Cortex of kidney (tissue), 1 donor: ENCODE data around the gene CIDEA.

Experiments used
- DNase-seq: peaks from one replicate; lab custom pipeline; 2025; lab: John Stamatoyannopoulos, UW

The CIDEA gene

GRCh38 chr18:12274793-12275192 is 20.6 kb downstream of the CIDEA start:
- DNase-seq = no peak

DNA sequence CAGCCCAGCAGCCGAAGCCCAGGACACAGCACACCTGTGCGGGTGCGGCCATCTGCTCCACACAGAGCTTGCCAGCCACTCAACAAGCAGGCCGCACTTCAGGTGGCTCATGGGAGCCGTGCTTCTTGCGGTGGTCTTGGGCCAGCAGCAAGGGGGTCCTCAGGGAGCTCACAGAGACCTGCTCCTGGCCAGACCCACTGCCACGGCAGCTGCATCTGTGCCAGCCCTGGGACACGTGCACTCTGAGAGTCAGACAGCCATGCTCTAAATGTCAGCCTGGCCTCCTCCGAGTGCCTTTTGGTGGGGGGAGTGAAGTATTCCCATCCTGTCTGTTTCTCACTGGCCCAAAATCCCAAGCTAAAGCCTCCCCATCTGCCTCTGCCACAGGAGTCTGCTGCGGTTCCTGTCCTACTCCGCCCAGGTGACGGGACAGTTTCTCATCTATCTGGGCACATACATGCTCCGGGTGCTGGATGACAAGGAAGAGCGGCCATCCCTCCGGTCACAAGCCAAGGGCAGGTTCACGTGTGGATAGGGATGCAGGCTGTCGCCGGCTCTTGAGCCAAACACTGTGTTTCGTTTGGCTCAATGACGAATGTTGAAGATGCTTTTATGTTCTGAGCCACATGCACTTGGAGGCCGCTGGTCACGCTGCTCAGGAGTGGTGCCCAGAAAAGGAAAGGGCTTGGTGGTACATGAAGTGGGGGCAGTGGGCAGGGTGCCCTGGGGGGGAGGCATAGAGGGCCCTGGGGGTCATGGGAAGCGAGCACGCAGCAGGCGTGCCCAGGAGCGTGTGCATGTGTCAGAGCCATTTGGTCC is 22.8 kb downstream of the CIDEA start:
- no peak for DNase-seq

DNA sequence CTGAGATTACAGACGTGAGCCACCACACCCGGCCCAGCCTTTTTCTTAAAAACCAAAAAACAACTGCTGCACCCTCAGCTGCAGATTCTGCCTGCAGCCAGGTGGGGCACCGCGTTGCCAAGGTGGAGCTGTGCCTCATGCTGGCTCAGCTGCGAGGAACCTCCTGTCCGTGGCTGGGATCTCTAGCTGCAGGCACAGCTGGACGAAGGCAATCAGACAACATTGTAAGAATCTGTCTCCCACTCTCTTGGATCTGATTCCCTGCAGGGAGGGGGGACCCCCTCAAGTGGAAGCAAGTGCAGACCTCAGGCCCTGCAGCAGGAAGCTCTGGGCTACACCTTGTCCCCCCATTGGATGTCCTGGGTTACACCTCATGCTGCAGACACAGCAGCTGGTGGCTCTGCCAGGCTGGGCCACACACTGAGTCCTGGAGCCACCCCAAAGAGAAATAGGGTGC is 24.1 kb downstream of the CIDEA start:
- DNase-seq = no peak

GRCh38 chr18:12278741-12279682 is 24.9 kb downstream of the CIDEA start:
- DNase-seq = no peak

GRCh38 chr18:12279781-12280531 is 25.8 kb downstream of the CIDEA start:
- DNase-seq = no peak

GRCh38 chr18:12281861-12282260 is 27.7 kb downstream of the CIDEA start:
- no peak for DNase-seq

GRCh38 chr18:12282442-12283039 is 28.4 kb downstream of the CIDEA start:
- no peak for DNase-seq

DNA sequence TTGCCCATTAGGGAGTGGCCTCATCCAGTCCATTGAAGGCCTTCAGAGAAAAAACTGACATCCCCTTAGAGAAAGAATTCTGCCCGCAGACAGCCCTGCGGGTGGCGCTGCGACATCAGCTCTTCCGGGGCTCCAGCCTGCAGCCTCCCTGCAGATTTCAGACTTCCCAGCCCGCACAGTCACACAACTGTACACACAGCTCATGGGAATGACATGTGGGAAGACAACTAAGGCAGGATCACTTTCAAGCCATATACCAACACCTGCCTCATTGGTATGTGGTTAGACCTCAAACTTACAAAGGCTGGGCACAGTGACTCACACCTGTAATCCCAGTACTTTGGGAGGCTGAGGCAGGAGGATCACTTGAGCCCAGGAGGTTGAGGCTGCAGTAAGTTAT is 29.1 kb downstream of the CIDEA start:
- DNase-seq = no peak

GRCh38 chr18:12283666-12284065 is 29.5 kb downstream of the CIDEA start:
- DNase-seq = no peak

GRCh38 chr18:12287131-12287681 is 33.0 kb downstream of the CIDEA start:
- no peak for DNase-seq

GRCh38 chr18:12287684-12288402 is 33.7 kb downstream of the CIDEA start:
- no peak for DNase-seq

GRCh38 chr18:12288403-12288755 is 34.2 kb downstream of the CIDEA start:
- DNase-seq = no peak

GRCh38 chr18:12290086-12290485 is 35.9 kb downstream of the CIDEA start:
- DNase-seq = no peak

DNA sequence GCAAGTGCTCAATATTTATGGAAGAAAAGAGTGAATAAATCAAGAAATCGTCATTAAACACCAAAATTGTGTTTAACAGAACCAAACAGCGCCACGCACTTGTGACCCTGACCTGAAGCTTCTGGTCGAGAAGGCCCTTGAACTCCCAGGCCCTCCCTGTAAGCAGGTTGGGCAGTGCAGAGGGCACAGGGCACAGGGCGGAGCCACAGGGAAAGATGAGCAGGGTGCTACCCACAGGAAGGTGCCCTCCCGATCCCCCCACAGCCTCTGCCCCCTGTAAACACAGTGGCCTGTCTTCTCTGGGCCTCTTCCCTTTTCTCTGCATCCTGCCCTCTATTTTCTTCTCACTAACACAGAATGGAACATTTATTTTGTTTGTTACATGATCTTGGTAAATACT is 37.0 kb downstream of the CIDEA start:
- no peak for DNase-seq

DNA sequence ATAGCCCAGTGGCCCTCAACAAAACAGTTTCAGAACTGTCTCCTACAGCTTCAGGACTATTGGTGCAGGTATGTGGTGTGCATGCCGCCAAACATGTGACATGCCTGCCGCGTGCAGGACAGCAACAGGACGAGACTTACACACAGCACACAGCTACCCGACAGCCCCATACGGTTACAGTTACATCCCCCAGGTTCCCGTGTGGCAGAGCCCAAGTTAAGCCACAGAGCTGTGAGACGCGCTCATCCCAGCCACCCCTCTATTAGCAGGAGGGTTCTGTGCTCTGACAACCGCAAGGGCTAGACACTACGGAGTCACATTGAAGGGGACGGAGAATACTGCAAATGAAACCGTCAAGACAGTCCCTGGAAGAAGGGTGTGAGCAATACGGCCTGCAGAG is 37.5 kb downstream of the CIDEA start:
- no peak for DNase-seq

DNA sequence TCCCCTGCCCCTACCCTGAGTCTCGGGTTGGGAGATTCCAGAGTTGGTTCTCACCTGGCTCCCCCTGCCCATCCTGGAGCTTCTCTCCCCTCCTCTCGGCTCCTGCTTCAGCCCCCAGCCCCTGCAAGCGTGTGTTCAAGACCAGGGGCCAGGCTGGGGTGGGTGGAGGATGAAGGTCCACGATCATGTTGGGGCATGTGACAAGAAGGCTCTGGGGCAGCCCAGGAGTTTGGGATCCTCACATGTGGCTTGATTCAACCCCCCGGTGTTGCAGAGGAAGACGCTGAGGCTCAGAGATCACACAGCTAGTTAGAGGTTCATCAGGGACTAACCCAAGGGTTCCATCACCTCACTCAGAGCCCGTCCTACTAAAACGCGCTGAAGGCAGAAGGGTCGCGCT is 39.7 kb downstream of the CIDEA start:
- DNase-seq = no peak

- DNase-seq = no peak
Observed at GRCh38 chr18:12295389-12296086, 41.4 kb downstream of the CIDEA start.

DNA sequence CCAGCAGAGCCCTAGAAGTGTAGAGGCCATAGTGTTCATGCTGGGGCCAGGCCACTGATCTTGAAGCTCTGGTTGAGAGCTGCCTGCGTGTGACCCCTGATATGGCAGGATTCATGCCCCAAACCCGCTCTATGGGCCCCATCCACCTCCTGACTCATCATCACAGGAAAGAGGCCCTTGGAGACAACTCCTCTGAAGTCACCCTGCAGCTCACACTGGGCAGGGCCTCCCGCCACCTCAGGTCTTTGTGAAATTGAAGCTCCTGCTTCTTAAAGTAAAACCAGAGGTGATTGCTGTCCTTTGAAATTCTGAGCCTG is 41.9 kb downstream of the CIDEA start:
- no peak for DNase-seq

- no peak for DNase-seq
Observed at GRCh38 chr18:12296457-12296856, 42.3 kb downstream of the CIDEA start.

- no peak for DNase-seq
Observed at GRCh38 chr18:12299862-12300261, 45.7 kb downstream of the CIDEA start.
